PFSK-1 (cell line): ENCODE results near the gene FBXO15.

Experiments used
- FOXP2 ChIP-seq: optimal IDR thresholded peaks from 2 replicates; pipeline ENCODE3; 2011; ENCODE audit warnings: borderline replicate concordance, control low read depth, inconsistent platforms; ENCODE audit not compliant: insufficient read depth; ENCODE audit errors: extremely low read length, extremely low read depth
- POLR2AphosphoS5 ChIP-seq: IDR thresholded peaks from 2 replicates; pipeline ENCODE4 v1.6.1; 2012; ENCODE audit warnings: low read depth, mild to moderate bottlenecking, control low read depth, low read length, moderate library complexity
- SIN3A ChIP-seq: IDR thresholded peaks from 2 replicates; pipeline ENCODE4 v1.6.1; 2012; ENCODE audit warnings: mild to moderate bottlenecking, low read length, moderate library complexity, borderline replicate concordance; ENCODE audit not compliant: insufficient read depth
- TAF1 ChIP-seq: IDR thresholded peaks from 2 replicates; pipeline ENCODE4 v1.6.1; 2012; ENCODE audit warnings: low read length, control low read depth, borderline replicate concordance; ENCODE audit not compliant: insufficient read depth
- TF ChIP-seq, protein P1 (sequence below), 2 experiments: IDR thresholded peaks; 2 replicates each; pipeline versions ENCODE4 v1.6.1 to v1.8.0; 2011 to 2012; ENCODE audit warnings: low read depth in 2 of 2, low read length in 2 of 2, control low read depth in 1 of 2, inconsistent platforms in 1 of 2, mild to moderate bottlenecking in 1 of 2, moderate library complexity in 1 of 2; ENCODE audit not compliant: insufficient read depth in 1 of 2

Gene FBXO15

GRCh38 chr18:74140582-74140981, 7.1 kb downstream of the FBXO15 start:
- TF ChIP-seq TAF1 (no peak), FOXP2 (no peak), POLR2AphosphoS5 (no peak), SIN3A (no peak)
- TF ChIP-seq, protein P1, sequence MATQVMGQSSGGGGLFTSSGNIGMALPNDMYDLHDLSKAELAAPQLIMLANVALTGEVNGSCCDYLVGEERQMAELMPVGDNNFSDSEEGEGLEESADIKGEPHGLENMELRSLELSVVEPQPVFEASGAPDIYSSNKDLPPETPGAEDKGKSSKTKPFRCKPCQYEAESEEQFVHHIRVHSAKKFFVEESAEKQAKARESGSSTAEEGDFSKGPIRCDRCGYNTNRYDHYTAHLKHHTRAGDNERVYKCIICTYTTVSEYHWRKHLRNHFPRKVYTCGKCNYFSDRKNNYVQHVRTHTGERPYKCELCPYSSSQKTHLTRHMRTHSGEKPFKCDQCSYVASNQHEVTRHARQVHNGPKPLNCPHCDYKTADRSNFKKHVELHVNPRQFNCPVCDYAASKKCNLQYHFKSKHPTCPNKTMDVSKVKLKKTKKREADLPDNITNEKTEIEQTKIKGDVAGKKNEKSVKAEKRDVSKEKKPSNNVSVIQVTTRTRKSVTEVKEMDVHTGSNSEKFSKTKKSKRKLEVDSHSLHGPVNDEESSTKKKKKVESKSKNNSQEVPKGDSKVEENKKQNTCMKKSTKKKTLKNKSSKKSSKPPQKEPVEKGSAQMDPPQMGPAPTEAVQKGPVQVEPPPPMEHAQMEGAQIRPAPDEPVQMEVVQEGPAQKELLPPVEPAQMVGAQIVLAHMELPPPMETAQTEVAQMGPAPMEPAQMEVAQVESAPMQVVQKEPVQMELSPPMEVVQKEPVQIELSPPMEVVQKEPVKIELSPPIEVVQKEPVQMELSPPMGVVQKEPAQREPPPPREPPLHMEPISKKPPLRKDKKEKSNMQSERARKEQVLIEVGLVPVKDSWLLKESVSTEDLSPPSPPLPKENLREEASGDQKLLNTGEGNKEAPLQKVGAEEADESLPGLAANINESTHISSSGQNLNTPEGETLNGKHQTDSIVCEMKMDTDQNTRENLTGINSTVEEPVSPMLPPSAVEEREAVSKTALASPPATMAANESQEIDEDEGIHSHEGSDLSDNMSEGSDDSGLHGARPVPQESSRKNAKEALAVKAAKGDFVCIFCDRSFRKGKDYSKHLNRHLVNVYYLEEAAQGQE (IDR thresholded peaks at IDR 0.05; ENCODE audit: insufficient read depth in 1 of 2, low read depth in 2 of 2, low read length in 2 of 2) = no peak

GRCh38 chr18:74139888-74140287, 7.7 kb downstream of the FBXO15 start:
- TF ChIP-seq, protein P1 (IDR thresholded peaks at IDR 0.05; ENCODE audit: insufficient read depth in 1 of 2, low read depth in 2 of 2, low read length in 2 of 2) = no peak
- TF ChIP-seq POLR2AphosphoS5 = no peak
- TF ChIP-seq TAF1 = no peak
- TF ChIP-seq FOXP2 = no peak
- TF ChIP-seq SIN3A = no peak

GRCh38 chr18:74139411-74139810, 8.2 kb downstream of the FBXO15 start:
- TF ChIP-seq TAF1 (no peak), FOXP2 (no peak), SIN3A (no peak), POLR2AphosphoS5 (no peak)
- TF ChIP-seq, protein P1 (IDR thresholded peaks at IDR 0.05; ENCODE audit: insufficient read depth in 1 of 2, low read depth in 2 of 2, low read length in 2 of 2) = no peak

- TF ChIP-seq FOXP2 = no peak
Measured at GRCh38 chr18:74137920-74138538, 9.6 kb downstream of the FBXO15 start.

DNA sequence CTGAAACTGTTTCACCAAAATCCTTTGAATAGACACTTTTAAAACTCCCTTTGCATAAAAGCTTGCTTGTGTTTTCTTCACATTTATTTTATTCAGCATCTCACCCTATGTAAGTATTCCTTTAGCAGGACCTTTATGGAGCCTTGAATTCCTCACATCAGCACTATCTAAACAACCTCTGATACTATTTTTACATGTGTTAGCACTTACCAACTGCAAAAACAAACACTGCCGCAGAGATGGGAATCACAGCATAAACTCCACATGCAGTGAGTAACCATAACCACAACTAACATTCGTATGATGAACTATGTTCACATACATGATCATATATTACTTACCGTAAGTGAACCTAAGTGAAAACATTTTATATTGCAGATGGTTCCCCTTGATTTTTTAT, 15.4 kb downstream of the FBXO15 start:
- no peak for TF ChIP-seq POLR2AphosphoS5
- TF ChIP-seq, protein P1 (IDR thresholded peaks at IDR 0.05; ENCODE audit: insufficient read depth in 1 of 2, low read depth in 2 of 2, low read length in 2 of 2) = no peak
- TF ChIP-seq FOXP2 = no peak
- no peak for TF ChIP-seq TAF1
- TF ChIP-seq SIN3A = no peak
